ENCODE measurements around the gene EGFL6.

Gene EGFL6

GRCh38 chrX:13569479-13570260 is at the start of gene EGFL6:
EGFL6 (plus strand) TSS chrX:13569601; CDS start chrX:13569862, 261 bp downstream.
- no peak for DNase-seq (ENCODE audit: low read depth in 2 of 2)

- no peak for DNase-seq (ENCODE audit: low read depth in 2 of 2)
Observed at GRCh38 chrX:13520351-13520750, 49.0 kb upstream of the EGFL6 start.

GRCh38 chrX:13520936-13521335 is 48.5 kb upstream of the EGFL6 start:
- DNase-seq (ENCODE audit: low read depth in 2 of 2) = no peak

GRCh38 chrX:13522811-13523210 is 46.6 kb upstream of the EGFL6 start:
- DNase-seq (ENCODE audit: low read depth in 2 of 2) = no peak

- DNase-seq (ENCODE audit: low read depth in 2 of 2) = no peak
Observed at GRCh38 chrX:13533726-13534125, 35.7 kb upstream of the EGFL6 start.

- no peak for DNase-seq (ENCODE audit: low read depth in 2 of 2)
Observed at GRCh38 chrX:13535376-13536165, 33.8 kb upstream of the EGFL6 start.

GRCh38 chrX:13536551-13536950 is 32.9 kb upstream of the EGFL6 start:
- no peak for DNase-seq (ENCODE audit: low read depth in 2 of 2)

- no peak for DNase-seq (ENCODE audit: low read depth in 2 of 2)
Observed at GRCh38 chrX:13538414-13538813, 31.0 kb upstream of the EGFL6 start.

- DNase-seq (ENCODE audit: low read depth in 2 of 2) = no peak
Observed at GRCh38 chrX:13540602-13541001, 28.8 kb upstream of the EGFL6 start.

GRCh38 chrX:13545726-13546125 is 23.7 kb upstream of the EGFL6 start:
- no peak for DNase-seq (ENCODE audit: low read depth in 2 of 2)

- no peak for DNase-seq (ENCODE audit: low read depth in 2 of 2)
Observed at GRCh38 chrX:13547671-13548070, 21.7 kb upstream of the EGFL6 start.

GRCh38 chrX:13550346-13550745 is 19.1 kb upstream of the EGFL6 start:
- no peak for DNase-seq (ENCODE audit: low read depth in 2 of 2)

- DNase-seq (ENCODE audit: low read depth in 2 of 2) = no peak
Observed at GRCh38 chrX:13551610-13552009, 17.8 kb upstream of the EGFL6 start.

- DNase-seq (ENCODE audit: low read depth in 2 of 2) = no peak
Observed at GRCh38 chrX:13552892-13553291, 16.5 kb upstream of the EGFL6 start.

- no peak for DNase-seq (ENCODE audit: low read depth in 2 of 2)
Observed at GRCh38 chrX:13565511-13565910, 3.9 kb upstream of the EGFL6 start.

- DNase-seq (ENCODE audit: low read depth in 2 of 2) = no peak
Observed at GRCh38 chrX:13570261-13570605, 832 bp downstream of the EGFL6 start.

GRCh38 chrX:13571136-13571535 is 1.7 kb downstream of the EGFL6 start:
- DNase-seq (ENCODE audit: low read depth in 2 of 2) = no peak

GRCh38 chrX:13574600-13574999 is 5.2 kb downstream of the EGFL6 start:
- DNase-seq (ENCODE audit: low read depth in 2 of 2) = no peak

- no peak for DNase-seq (ENCODE audit: low read depth in 2 of 2)
Observed at GRCh38 chrX:13579661-13580060, 10.3 kb downstream of the EGFL6 start.

GRCh38 chrX:13581554-13581953 is 12.2 kb downstream of the EGFL6 start:
- no peak for DNase-seq (ENCODE audit: low read depth in 2 of 2)

- DNase-seq (ENCODE audit: low read depth in 2 of 2) = no peak
Observed at GRCh38 chrX:13587786-13588477, 18.5 kb downstream of the EGFL6 start.

GRCh38 chrX:13590207-13590606 is 20.8 kb downstream of the EGFL6 start:
- no peak for DNase-seq (ENCODE audit: low read depth in 2 of 2)

GRCh38 chrX:13590914-13591313 is 21.5 kb downstream of the EGFL6 start:
- DNase-seq (ENCODE audit: low read depth in 2 of 2) = no peak
